ENCODE data around the gene P2RX2. TPM values are rescaled to one million over a fixed set of nuclear protein-coding genes. Genes with fewer than 3 reads are reported as not detected.

Gene P2RX2
- total RNA-seq (2014; rRNA removed; shearing (Covaris generic); ENCODE audit: low replicate concordance): not detected in 2 replicates

- no peak within 1 kb of the TSS for H3K27ac ChIP-seq (ENCODE audit: low read length)
- H3K9ac ChIP-seq (ENCODE audit: low read length): no peak within 1 kb of the TSS
- no peaks in the 10 kb centered on the region for H3K9me3 ChIP-seq (ENCODE audit: low read length)
- no peaks in the 10 kb centered on the region for H3K79me2 ChIP-seq (ENCODE audit: low read length)
- H3K4me3 ChIP-seq (ENCODE audit: low read length): no peak within 1 kb of the TSS
- H2AFZ ChIP-seq (ENCODE audit: low read length): no peak within 1 kb of the TSS
- DNase-seq: no peak
- no peaks in the 10 kb centered on the region for H3K9me2 ChIP-seq (replicated peaks; ENCODE audit: insufficient read depth, low read length)
- H3K36me3 ChIP-seq (ENCODE audit: insufficient read depth, low read length): no peaks in the 10 kb centered on the region
- H4K20me1 ChIP-seq (ENCODE audit: insufficient read depth, low read depth, low read length): no peaks in the 10 kb centered on the region
- H3K4me1 ChIP-seq (ENCODE audit: low read length): no peaks in the 10 kb centered on the region
- no peaks in the 10 kb centered on the region for H3K27me3 ChIP-seq (ENCODE audit: low read length)
- H3K4me2 ChIP-seq (ENCODE audit: low read depth, low read length, poor library complexity, severe bottlenecking): no peak within 1 kb of the TSS
Measured at GRCh38 chr12:132618683-132619043, at the start of gene P2RX2. Gene P2RX2 (plus strand): TSS chr12:132618776. CDS start chr12:132618817, 41 bp downstream.

- DNase-seq: no peak
- H3K9me3 ChIP-seq (ENCODE audit: low read length): no peaks in the 10 kb centered on the region
- H3K4me1 ChIP-seq (ENCODE audit: low read length): no peaks in the 10 kb centered on the region
- no peak overlapping the region for H3K27ac ChIP-seq (ENCODE audit: low read length)
- no peak overlapping the region for H3K4me2 ChIP-seq (ENCODE audit: low read depth, low read length, poor library complexity, severe bottlenecking)
- H4K20me1 ChIP-seq (ENCODE audit: insufficient read depth, low read depth, low read length): no peaks in the 10 kb centered on the region
- H3K4me3 ChIP-seq (ENCODE audit: low read length): no peak overlapping the region
- H2AFZ ChIP-seq (ENCODE audit: low read length): no peak overlapping the region
- no peak overlapping the region for H3K9ac ChIP-seq (ENCODE audit: low read length)
- no peaks in the 10 kb centered on the region for H3K9me2 ChIP-seq (replicated peaks; ENCODE audit: insufficient read depth, low read length)
- H3K27me3 ChIP-seq (ENCODE audit: low read length): no peaks in the 10 kb centered on the region
- no peaks in the 10 kb centered on the region for H3K79me2 ChIP-seq (ENCODE audit: low read length)
- no peaks in the 10 kb centered on the region for H3K36me3 ChIP-seq (ENCODE audit: insufficient read depth, low read length)
Measured at GRCh38 chr12:132568826-132569480, 49.6 kb upstream of the P2RX2 start.

GRCh38 chr12:132569856-132570480, 48.6 kb upstream of the P2RX2 start:
- H3K9me2 ChIP-seq (replicated peaks; ENCODE audit: insufficient read depth, low read length): no peaks in the 10 kb centered on the region
- no peaks in the 10 kb centered on the region for H3K27me3 ChIP-seq (ENCODE audit: low read length)
- H3K36me3 ChIP-seq (ENCODE audit: insufficient read depth, low read length): no peaks in the 10 kb centered on the region
- H3K79me2 ChIP-seq (ENCODE audit: low read length): no peaks in the 10 kb centered on the region
- no peaks in the 10 kb centered on the region for H3K4me1 ChIP-seq (ENCODE audit: low read length)
- DNase-seq: no peak
- H2AFZ ChIP-seq (ENCODE audit: low read length): no peak overlapping the region
- no peaks in the 10 kb centered on the region for H4K20me1 ChIP-seq (ENCODE audit: insufficient read depth, low read depth, low read length)
- H3K27ac ChIP-seq (ENCODE audit: low read length): no peak overlapping the region
- H3K9me3 ChIP-seq (ENCODE audit: low read length): no peaks in the 10 kb centered on the region
- H3K9ac ChIP-seq (ENCODE audit: low read length): no peak overlapping the region
- H3K4me2 ChIP-seq (ENCODE audit: low read depth, low read length, poor library complexity, severe bottlenecking): no peak overlapping the region
- no peak overlapping the region for H3K4me3 ChIP-seq (ENCODE audit: low read length)

- Histone ChIP-seq H3K9me2 (replicated peaks; ENCODE audit: insufficient read depth, low read length) (no peaks in the 10 kb centered on the region), H3K27ac (ENCODE audit: low read length) (no peak overlapping the region), H3K4me1 (ENCODE audit: low read length) (no peaks in the 10 kb centered on the region), H2AFZ (ENCODE audit: low read length) (no peak overlapping the region), H3K4me3 (ENCODE audit: low read length) (no peak overlapping the region), H3K4me2 (ENCODE audit: low read depth, low read length, poor library complexity, severe bottlenecking) (no peak overlapping the region), H3K27me3 (ENCODE audit: low read length) (no peaks in the 10 kb centered on the region), H3K9ac (ENCODE audit: low read length) (no peak overlapping the region), H4K20me1 (ENCODE audit: insufficient read depth, low read depth, low read length) (no peaks in the 10 kb centered on the region), H3K9me3 (ENCODE audit: low read length) (no peaks in the 10 kb centered on the region), H3K79me2 (ENCODE audit: low read length) (no peaks in the 10 kb centered on the region), H3K36me3 (ENCODE audit: insufficient read depth, low read length) (no peaks in the 10 kb centered on the region)
- DNase-seq: no peak
Measured at GRCh38 chr12:132570635-132571034, 47.9 kb upstream of the P2RX2 start.

- Histone ChIP-seq H3K36me3 (ENCODE audit: insufficient read depth, low read length) (no peaks in the 10 kb centered on the region), H4K20me1 (ENCODE audit: insufficient read depth, low read depth, low read length) (no peaks in the 10 kb centered on the region), H3K4me2 (ENCODE audit: low read depth, low read length, poor library complexity, severe bottlenecking) (no peak overlapping the region), H2AFZ (ENCODE audit: low read length) (no peak overlapping the region), H3K9ac (ENCODE audit: low read length) (no peak overlapping the region), H3K9me3 (ENCODE audit: low read length) (no peaks in the 10 kb centered on the region), H3K27ac (ENCODE audit: low read length) (no peak overlapping the region), H3K4me3 (ENCODE audit: low read length) (no peak overlapping the region), H3K9me2 (replicated peaks; ENCODE audit: insufficient read depth, low read length) (no peaks in the 10 kb centered on the region), H3K79me2 (ENCODE audit: low read length) (no peaks in the 10 kb centered on the region), H3K4me1 (ENCODE audit: low read length) (no peaks in the 10 kb centered on the region), H3K27me3 (ENCODE audit: low read length) (no peaks in the 10 kb centered on the region)
- no peak for DNase-seq
Measured at GRCh38 chr12:132571051-132571450, 47.5 kb upstream of the P2RX2 start.

GRCh38 chr12:132571598-132571997, 47.0 kb upstream of the P2RX2 start:
- Histone ChIP-seq H3K27me3 (ENCODE audit: low read length) (no peaks in the 10 kb centered on the region), H3K9me2 (replicated peaks; ENCODE audit: insufficient read depth, low read length) (no peaks in the 10 kb centered on the region), H3K36me3 (ENCODE audit: insufficient read depth, low read length) (no peaks in the 10 kb centered on the region), H3K4me3 (ENCODE audit: low read length) (no peak overlapping the region), H3K9ac (ENCODE audit: low read length) (no peak overlapping the region), H2AFZ (ENCODE audit: low read length) (no peak overlapping the region), H3K79me2 (ENCODE audit: low read length) (no peaks in the 10 kb centered on the region), H3K4me2 (ENCODE audit: low read depth, low read length, poor library complexity, severe bottlenecking) (no peak overlapping the region), H3K27ac (ENCODE audit: low read length) (no peak overlapping the region), H3K4me1 (ENCODE audit: low read length) (no peaks in the 10 kb centered on the region), H3K9me3 (ENCODE audit: low read length) (no peaks in the 10 kb centered on the region), H4K20me1 (ENCODE audit: insufficient read depth, low read depth, low read length) (no peaks in the 10 kb centered on the region)
- no peak for DNase-seq

GRCh38 chr12:132572106-132572505, 46.5 kb upstream of the P2RX2 start:
- H3K36me3 ChIP-seq (ENCODE audit: insufficient read depth, low read length): no peaks in the 10 kb centered on the region
- no peak for DNase-seq
- no peaks in the 10 kb centered on the region for H3K79me2 ChIP-seq (ENCODE audit: low read length)
- H2AFZ ChIP-seq (ENCODE audit: low read length): no peak overlapping the region
- H3K4me3 ChIP-seq (ENCODE audit: low read length): no peak overlapping the region
- no peaks in the 10 kb centered on the region for H3K27me3 ChIP-seq (ENCODE audit: low read length)
- H3K4me1 ChIP-seq (ENCODE audit: low read length): no peaks in the 10 kb centered on the region
- H4K20me1 ChIP-seq (ENCODE audit: insufficient read depth, low read depth, low read length): no peaks in the 10 kb centered on the region
- no peak overlapping the region for H3K4me2 ChIP-seq (ENCODE audit: low read depth, low read length, poor library complexity, severe bottlenecking)
- H3K9me2 ChIP-seq (replicated peaks; ENCODE audit: insufficient read depth, low read length): no peaks in the 10 kb centered on the region
- H3K9me3 ChIP-seq (ENCODE audit: low read length): no peaks in the 10 kb centered on the region
- H3K9ac ChIP-seq (ENCODE audit: low read length): no peak overlapping the region
- no peak overlapping the region for H3K27ac ChIP-seq (ENCODE audit: low read length)

GRCh38 chr12:132572801-132573760, 45.5 kb upstream of the P2RX2 start:
- no peaks in the 10 kb centered on the region for H4K20me1 ChIP-seq (ENCODE audit: insufficient read depth, low read depth, low read length)
- H3K36me3 ChIP-seq (ENCODE audit: insufficient read depth, low read length): no peaks in the 10 kb centered on the region
- H3K4me1 ChIP-seq (ENCODE audit: low read length): no peaks in the 10 kb centered on the region
- H3K4me2 ChIP-seq (ENCODE audit: low read depth, low read length, poor library complexity, severe bottlenecking): no peak overlapping the region
- H3K4me3 ChIP-seq (ENCODE audit: low read length): no peak overlapping the region
- H3K9me2 ChIP-seq (replicated peaks; ENCODE audit: insufficient read depth, low read length): no peaks in the 10 kb centered on the region
- no peaks in the 10 kb centered on the region for H3K9me3 ChIP-seq (ENCODE audit: low read length)
- H3K9ac ChIP-seq (ENCODE audit: low read length): no peak overlapping the region
- H3K27me3 ChIP-seq (ENCODE audit: low read length): no peaks in the 10 kb centered on the region
- no peak overlapping the region for H3K27ac ChIP-seq (ENCODE audit: low read length)
- no peaks in the 10 kb centered on the region for H3K79me2 ChIP-seq (ENCODE audit: low read length)
- no peak overlapping the region for H2AFZ ChIP-seq (ENCODE audit: low read length)
- no peak for DNase-seq
